HG03139 (cell line): Measurements from ENCODE around the gene SMIM20.
"Not testable (repeated sequence)": the region's sequence is repeated elsewhere in the genome, so short reads cannot be mapped to it uniquely, and the experiment has no call there.

Experiments
- ATAC-seq: cut with Tn5 transposase; IDR thresholded peaks from one replicate; pipeline ENCODE4 v1.9.1; 2021; ENCODE audit not compliant: unreplicated experiment

SMIM20 gene

GRCh38 chr4:25913851-25914669, at the start of gene SMIM20:
Gene SMIM20, plus strand, starts transcription at chr4:25914220. Its CDS starts 94 bp downstream, at chr4:25914314.
- peak; percentile 90 for ATAC-seq

- no peak for ATAC-seq
Measured at GRCh38 chr4:25865586-25865985, 48.4 kb upstream of the SMIM20 start.

- not testable (repeated sequence) for ATAC-seq
Measured at GRCh38 chr4:25866401-25866800, 47.6 kb upstream of the SMIM20 start.

GRCh38 chr4:25867781-25868294, 46.2 kb upstream of the SMIM20 start:
- no peak for ATAC-seq

- peak; percentile 36 for ATAC-seq
Measured at GRCh38 chr4:25870081-25870480, 43.9 kb upstream of the SMIM20 start.

GRCh38 chr4:25872851-25873631, 41.0 kb upstream of the SMIM20 start:
- ATAC-seq = no peak

- ATAC-seq = no peak
Measured at GRCh38 chr4:25873632-25874129, 40.3 kb upstream of the SMIM20 start.

- peak; percentile 71 for ATAC-seq
Measured at GRCh38 chr4:25874655-25875054, 39.4 kb upstream of the SMIM20 start.

- ATAC-seq = peak; percentile 51
Measured at GRCh38 chr4:25875281-25875745, 38.7 kb upstream of the SMIM20 start.

- no peak for ATAC-seq
Measured at GRCh38 chr4:25878676-25879075, 35.3 kb upstream of the SMIM20 start.

- no peak for ATAC-seq
Measured at GRCh38 chr4:25879091-25879584, 34.9 kb upstream of the SMIM20 start.

GRCh38 chr4:25879587-25879986, 34.4 kb upstream of the SMIM20 start:
- no peak for ATAC-seq

GRCh38 chr4:25879991-25880651, 33.9 kb upstream of the SMIM20 start:
- no peak for ATAC-seq

GRCh38 chr4:25881193-25881592, 32.8 kb upstream of the SMIM20 start:
- ATAC-seq = no peak

GRCh38 chr4:25882226-25882625, 31.8 kb upstream of the SMIM20 start:
- ATAC-seq = no peak

- ATAC-seq = no peak
Measured at GRCh38 chr4:25883565-25883964, 30.5 kb upstream of the SMIM20 start.

- ATAC-seq = no peak
Measured at GRCh38 chr4:25884031-25884782, 29.8 kb upstream of the SMIM20 start.

- no peak for ATAC-seq
Measured at GRCh38 chr4:25888781-25889180, 25.2 kb upstream of the SMIM20 start.

- no peak for ATAC-seq
Measured at GRCh38 chr4:25889589-25890503, 24.2 kb upstream of the SMIM20 start.
